Activated naive CD8-positive, alpha-beta T cell treated with anti-CD3 and anti-CD28 coated beads, Interleukin-2, amount 10 ng/mL, durations not matched to agents 7 days and 5 days (primary cell): Measurements from ENCODE around the gene CC2D1A. TPM values are rescaled to one million over a fixed set of nuclear protein-coding genes. Genes with fewer than 3 reads are reported as not detected.
A peak's percentile ranks its signal among the peaks of the same experiment; 100 is the strongest.

Experiments used
- ATAC-seq: fragments of 150-1000 bp; cut with Tn5 transposase; one replicate; pipeline ENCODE4 v1.10.0; 2021; ENCODE audit warnings: low read depth, moderate library complexity
- POLR2A ChIA-PET: fragments of 350-600 bp; sonication (Branson Sonifier 250); formaldehyde crosslinking; loops from one replicate; lab custom pipeline; 2021; ENCODE audit warnings: antibody characterized with exemption; lab: Charles Lee
- DNase-seq: peaks from one replicate; pipeline ENCODE4 v3.0.0; 2021
- H3K27ac Mint-ChIP-seq: one replicate; pipeline ENCODE4 v1.8.0; 2022; ENCODE audit warnings: mild to moderate bottlenecking, mixed read lengths
- H3K27me3 Mint-ChIP-seq: one replicate; pipeline ENCODE4 v1.8.0; 2022; ENCODE audit warnings: mild to moderate bottlenecking, moderate library complexity, mixed read lengths
- H3K36me3 Mint-ChIP-seq: one replicate; pipeline ENCODE4 v1.8.0; 2021; ENCODE audit warnings: mild to moderate bottlenecking, mixed read lengths
- H3K4me1 Mint-ChIP-seq: one replicate; pipeline ENCODE4 v1.8.0; 2021; ENCODE audit warnings: mixed read lengths
- H3K4me3 Mint-ChIP-seq: one replicate; pipeline ENCODE4 v1.8.0; 2022; ENCODE audit warnings: mild to moderate bottlenecking, moderate library complexity, mixed read lengths
- H3K9me3 Mint-ChIP-seq: one replicate; pipeline ENCODE4 v1.8.0; 2021; ENCODE audit warnings: mixed read lengths
- total RNA-seq, 2 experiments: library from RNA; stranded (reverse); gene quantifications; one replicate each; pipeline ENCODE4 v1.2.3, GENCODE V29; 2021

Gene CC2D1A
- total RNA-seq, 2 experiments from 2014 or later, result 34.7 to 34.8 TPM

DNA sequence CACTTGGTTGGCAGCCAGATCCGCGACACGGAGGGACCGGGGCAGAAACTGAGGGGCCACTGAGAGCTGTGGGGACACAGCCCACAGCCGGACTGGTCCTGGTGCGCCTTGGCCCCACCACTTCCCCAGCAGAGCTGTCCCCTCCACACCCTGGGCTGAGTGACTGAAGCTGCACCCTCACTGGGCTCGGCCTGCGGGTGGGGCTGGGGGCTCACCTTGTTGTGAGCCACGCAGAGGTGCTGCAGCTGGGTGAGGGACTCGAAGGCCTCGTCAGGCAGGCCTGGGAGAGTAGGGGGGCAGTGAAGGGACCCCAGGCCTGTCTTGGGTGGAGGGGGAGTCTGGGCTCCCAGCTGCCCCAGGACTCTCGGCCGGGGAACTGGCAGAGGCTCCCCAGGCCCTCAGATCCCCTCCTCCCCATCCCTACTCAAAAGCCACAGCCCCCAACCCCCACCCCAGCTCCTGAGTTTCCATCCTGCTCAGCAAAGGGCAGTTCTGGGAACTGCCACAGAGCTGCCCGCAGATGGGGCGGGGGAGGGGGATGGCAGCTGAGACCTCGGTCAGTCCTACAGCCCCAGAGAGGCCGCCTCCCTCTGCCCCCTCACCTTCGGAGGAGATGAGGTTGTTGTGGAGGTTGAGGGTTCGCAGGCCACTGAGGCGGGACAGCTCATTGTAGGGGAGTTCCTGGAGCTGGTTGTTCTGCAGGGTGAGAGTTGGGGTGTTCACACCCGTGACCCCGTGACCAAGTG is 29.9 kb downstream of the CC2D1A start:
- DNase-seq (no peak), ATAC-seq (no peak)
- Mint-ChIP-seq H3K4me1 (peaks cover 3% of the 10 kb centered on the region), H3K4me3 (no peak overlapping the region), H3K27me3 (peaks cover 11% of the 10 kb centered on the region), H3K36me3 (peaks cover 2% of the 10 kb centered on the region), H3K27ac (no peak overlapping the region), H3K9me3 (no peaks in the 10 kb centered on the region)
- POLR2A ChIA-PET, result interaction anchor here (0.6 kb wide), 1 partner anchor 54 kb away, joined by 4 read pairs; no protein-coding TSS in a partner anchor

DNA sequence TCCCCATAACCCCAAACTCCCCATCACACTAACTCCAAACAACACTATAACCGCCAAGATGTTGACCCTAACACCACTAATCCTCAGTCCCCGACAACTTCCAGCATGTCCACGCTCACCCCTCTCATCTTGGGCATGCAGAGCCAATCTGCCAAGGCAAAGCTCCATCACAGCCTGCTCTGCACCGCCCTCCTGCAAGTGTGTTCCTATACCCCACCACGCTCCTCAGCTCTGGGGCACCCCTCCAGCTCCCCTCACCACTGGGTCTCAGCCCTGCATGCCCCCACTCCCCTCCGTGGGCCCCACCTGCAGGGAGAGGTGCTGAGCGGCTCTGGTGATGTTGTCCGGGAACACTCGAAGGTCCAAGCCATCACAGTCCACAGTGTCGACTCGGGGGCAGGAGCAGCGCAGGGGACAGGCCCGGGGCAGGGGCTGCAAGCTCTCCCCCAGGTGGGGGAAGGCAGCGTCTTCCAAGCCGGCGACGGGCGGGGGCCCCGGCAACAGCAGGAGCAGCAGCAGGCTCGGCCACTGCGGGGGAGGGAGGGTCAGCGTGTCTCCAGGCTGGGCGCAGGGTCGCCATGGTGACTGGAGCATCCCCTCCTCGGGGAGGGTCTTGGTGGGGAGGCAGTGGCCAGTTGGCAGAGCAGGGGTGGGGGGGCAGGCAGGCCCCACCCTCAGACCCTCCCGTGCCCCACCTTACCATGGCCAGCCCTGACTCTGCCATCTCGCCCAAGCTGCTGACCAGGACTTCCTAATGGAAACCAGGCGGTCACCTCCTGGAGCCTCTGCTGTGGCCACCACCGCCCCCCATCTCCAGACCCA is 31.7 kb downstream of the CC2D1A start:
- Mint-ChIP-seq H3K36me3 (peaks cover 2% of the 10 kb centered on the region), H3K9me3 (no peaks in the 10 kb centered on the region), H3K27ac (no peak overlapping the region), H3K27me3 (peaks cover 11% of the 10 kb centered on the region), H3K4me1 (peaks cover 3% of the 10 kb centered on the region), H3K4me3 (no peak overlapping the region)
- POLR2A ChIA-PET, result interaction anchor here (0.8 kb wide), 1 partner anchor 69 kb away, joined by 3 read pairs; no protein-coding TSS in a partner anchor
- ATAC-seq (no peak), DNase-seq (no peak)

DNA sequence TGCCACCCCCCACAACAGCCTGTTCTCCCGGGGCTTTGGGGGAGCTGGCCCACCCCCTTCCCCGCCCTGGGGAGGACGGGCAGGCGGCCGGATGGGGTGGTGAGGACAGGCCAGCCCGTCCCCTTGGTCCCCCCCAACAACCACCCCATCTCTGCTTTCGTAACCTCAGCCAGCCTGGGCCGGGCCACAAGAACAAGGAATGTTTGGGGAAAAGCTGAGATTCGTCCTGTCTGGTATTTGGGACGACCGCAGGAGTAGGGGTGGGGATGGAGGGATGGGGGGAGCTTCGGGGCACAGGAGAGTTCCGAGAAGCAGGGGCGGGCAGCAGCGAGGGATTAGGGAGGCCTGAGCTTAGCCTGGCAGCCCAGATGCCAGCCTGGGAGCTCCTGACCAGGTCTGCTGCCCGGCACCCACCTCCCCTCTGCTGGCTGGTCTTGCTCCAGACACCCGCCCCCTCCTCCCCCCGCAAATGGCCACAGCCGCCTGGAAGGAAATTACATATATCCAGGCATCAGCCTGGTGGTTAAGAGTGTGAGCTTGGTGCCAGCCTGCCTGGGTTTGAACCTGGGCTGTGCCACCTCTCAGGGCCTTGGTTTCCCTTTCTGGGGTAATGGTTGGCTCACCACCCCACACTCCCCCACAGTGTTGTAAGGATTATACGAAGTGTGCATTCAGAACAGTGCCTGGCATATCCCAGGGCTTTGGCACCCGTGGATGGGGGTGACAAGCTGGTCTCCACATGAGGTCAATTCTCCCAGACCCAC is 32.5 kb downstream of the CC2D1A start, which contains the start of gene PODNL1:
Gene PODNL1, minus strand, starts transcription at position 117 of the 764 bp plus-strand sequence. CDS start 236 bp downstream, outside the sequence.
- no peak for ATAC-seq
- Mint-ChIP-seq H3K36me3 (peaks cover 2% of the 10 kb centered on the region), H3K27ac (no peak within 1 kb of the TSS), H3K4me1 (peaks cover 2% of the 10 kb centered on the region), H3K4me3 (no peak within 1 kb of the TSS), H3K9me3 (no peaks in the 10 kb centered on the region), H3K27me3 (peaks cover 11% of the 10 kb centered on the region)
- no peak for DNase-seq
- POLR2A ChIA-PET, result interaction anchor here (0.8 kb wide), 1 partner anchor 68 kb away, joined by 3 read pairs; no protein-coding TSS in a partner anchor

DNA sequence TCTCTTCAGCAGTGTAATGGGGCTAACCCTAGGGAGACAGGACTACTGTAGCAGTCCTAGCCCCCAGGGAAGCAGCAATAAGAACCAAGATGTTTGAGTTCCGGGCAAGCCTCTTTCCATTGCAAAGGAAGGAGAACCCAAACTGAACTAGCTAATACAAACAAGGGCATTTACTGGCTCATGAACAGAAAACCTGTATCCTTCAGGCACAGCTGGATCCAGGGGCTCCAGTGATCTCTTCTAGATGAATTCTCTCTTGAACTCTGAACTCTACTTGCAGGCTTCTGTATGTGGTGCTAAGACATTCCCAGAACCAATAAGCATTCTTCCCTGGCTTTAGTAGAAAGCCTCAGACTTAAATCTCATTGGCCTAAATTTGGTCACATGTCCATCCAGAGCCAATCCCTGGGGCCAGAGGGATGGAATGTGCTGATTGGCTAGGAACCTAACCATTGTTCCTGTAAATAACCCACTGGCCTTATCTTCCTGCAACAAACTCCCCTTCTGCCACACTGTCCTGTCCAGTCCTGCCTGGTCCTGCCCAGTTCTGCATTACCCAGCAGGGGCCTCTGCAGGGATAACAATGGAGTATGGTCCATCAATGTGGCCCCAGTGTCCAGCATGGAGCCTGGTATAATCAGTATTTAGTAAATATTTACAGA is 36.2 kb downstream of the CC2D1A start:
- Mint-ChIP-seq H3K27me3 (peaks cover 11% of the 10 kb centered on the region), H3K27ac (no peak overlapping the region), H3K4me1 (no peaks in the 10 kb centered on the region), H3K9me3 (no peaks in the 10 kb centered on the region), H3K36me3 (peaks cover 2% of the 10 kb centered on the region), H3K4me3 (no peak overlapping the region)
- POLR2A ChIA-PET, result no interaction called here
- DNase-seq (no peak), ATAC-seq (peak; percentile 30)

DNA sequence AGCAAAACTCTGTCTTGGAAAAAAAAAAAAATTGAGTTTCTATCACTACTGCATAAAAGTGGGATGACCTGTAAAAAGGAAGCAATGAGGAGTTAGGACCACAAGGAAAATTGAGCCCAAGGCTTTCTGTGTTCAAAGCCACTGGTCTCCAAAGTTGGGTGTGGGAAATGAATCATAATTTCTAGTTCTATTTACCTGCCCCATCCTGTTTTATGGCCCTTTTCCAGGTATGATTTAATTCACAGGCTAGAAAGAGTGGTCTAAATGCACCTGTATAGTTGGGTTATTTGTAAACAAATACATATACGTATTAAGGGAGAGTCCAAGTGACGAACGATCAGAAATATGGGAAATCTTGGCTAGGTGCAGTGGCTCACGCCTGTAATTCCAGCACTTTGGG is 40.4 kb downstream of the CC2D1A start:
- Mint-ChIP-seq H3K27me3 (no peaks in the 10 kb centered on the region), H3K36me3 (no peaks in the 10 kb centered on the region), H3K4me3 (no peak overlapping the region), H3K27ac (no peak overlapping the region), H3K4me1 (no peaks in the 10 kb centered on the region), H3K9me3 (no peaks in the 10 kb centered on the region)
- no peak for ATAC-seq
- POLR2A ChIA-PET, result no interaction called here
- DNase-seq, result no peak

DNA sequence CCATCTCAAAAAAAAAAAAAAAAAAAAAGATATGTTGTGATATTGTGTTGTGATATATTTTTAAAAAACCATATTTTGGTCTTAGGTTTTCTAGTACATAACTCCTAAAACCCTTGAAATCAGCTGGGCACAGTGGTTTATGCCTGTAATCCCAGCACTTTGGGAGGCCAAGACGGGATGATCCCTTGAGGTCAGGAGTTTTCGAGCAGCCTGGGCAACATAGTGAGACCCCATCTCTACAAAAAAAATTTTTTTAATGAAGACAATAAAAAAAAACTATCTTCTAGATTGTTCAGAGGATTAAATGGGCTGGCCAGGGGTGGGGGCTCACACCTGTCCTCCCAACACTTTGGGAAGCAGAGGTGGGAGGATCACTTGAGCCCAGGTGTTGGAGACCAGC is 45.0 kb downstream of the CC2D1A start:
- Mint-ChIP-seq H3K4me1 (peaks cover 12% of the 10 kb centered on the region), H3K27me3 (no peaks in the 10 kb centered on the region), H3K4me3 (no peak overlapping the region), H3K9me3 (no peaks in the 10 kb centered on the region), H3K27ac (no peak overlapping the region), H3K36me3 (peaks cover 2% of the 10 kb centered on the region)
- ATAC-seq (no peak), DNase-seq (no peak)
- POLR2A ChIA-PET, result interaction anchor here (0.8 to 2.6 kb wide), 5 partner anchors 10 to 80 kb away, joined by 3 to 30 read pairs (median 7); partner anchors contain the start of genes BRME1, CC2D1A, IL27RA and RFX1

DNA sequence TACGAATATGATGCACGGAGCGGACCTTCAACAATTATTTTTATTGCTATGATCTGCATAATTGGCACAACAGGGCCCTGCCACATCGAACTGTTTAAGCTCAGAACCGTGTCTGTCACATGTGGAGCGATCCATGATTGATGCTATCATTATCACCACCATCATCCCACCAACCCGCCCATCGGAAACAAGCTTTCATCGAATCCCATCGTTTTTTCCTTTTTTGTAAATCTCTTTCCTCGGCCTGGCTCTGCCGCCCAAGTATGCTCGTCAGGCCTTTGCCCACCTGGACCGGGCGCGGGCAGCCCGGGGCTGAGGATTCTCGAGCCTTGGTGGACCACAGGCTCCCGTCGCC is 45.8 kb downstream of the CC2D1A start:
- Mint-ChIP-seq H3K4me3 (peak overlapping the region; percentile 99), H3K27ac (peak overlapping the region; percentile 93), H3K9me3 (no peaks in the 10 kb centered on the region), H3K36me3 (peaks cover 2% of the 10 kb centered on the region), H3K27me3 (no peaks in the 10 kb centered on the region), H3K4me1 (peaks cover 12% of the 10 kb centered on the region)
- DNase-seq (no peak), ATAC-seq (peak; percentile 7)
- POLR2A ChIA-PET, result interaction anchor here (0.6 to 3.1 kb wide), 14 partner anchors 10 to 122 kb away, joined by 3 to 30 read pairs (median 5); partner anchors contain the start of genes BRME1, CC2D1A, IL27RA and RFX1

DNA sequence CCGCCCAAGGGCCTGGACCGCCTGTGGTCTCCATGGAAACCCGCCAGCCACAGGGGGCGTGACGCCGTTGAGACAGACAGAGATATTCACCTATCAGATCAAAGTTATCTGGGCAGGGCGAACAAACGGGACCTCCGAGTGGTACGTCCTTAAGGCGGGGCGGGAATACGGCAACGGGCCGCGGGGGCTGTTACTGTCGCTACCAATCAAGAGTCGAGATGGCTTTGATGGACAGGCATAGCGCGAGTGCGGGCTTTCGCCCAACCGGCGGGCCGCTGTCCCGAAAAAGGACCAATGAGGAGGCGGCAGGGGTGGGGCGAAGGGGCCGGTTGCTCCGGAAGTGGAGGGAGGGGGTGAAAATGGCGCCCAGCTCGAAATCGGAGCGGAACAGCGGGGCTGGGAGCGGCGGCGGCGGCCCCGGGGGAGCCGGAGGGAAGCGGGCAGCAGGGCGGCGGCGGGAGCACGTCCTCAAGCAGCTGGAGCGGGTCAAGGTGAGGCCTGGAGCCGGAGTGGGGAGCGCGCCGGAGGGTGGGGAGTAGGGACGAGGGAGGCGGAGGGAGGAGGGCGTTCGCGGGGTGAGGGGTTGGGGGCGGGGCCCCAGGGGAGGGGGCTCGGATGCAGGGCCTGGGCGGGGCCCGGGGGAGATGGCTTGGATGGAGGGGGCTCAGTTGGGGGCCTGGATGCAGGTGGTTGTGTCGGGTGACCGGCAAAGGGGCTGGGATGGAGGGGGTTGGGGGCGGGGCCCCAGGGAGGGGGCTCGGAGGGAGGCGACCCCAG is 46.3 kb downstream of the CC2D1A start, which contains the start of gene DCAF15:
Gene DCAF15, plus strand, starts transcription at position 356 of the 777 bp plus-strand sequence. Its CDS starts 4 bp downstream, at position 360.
- no peaks in the 10 kb centered on the region for H3K9me3 Mint-ChIP-seq
- peak; percentile 99 for ATAC-seq
- DNase-seq, result peak; percentile 95
- H3K4me3 Mint-ChIP-seq, result peak within 1 kb of the TSS; percentile 99
- H3K4me1 Mint-ChIP-seq, result peaks cover 14% of the 10 kb centered on the region
- peaks cover 4% of the 10 kb centered on the region for H3K36me3 Mint-ChIP-seq
- peak within 1 kb of the TSS; percentile 93 for H3K27ac Mint-ChIP-seq
- POLR2A ChIA-PET, result interaction anchor here (0.6 to 3.1 kb wide), 23 partner anchors 10 to 121 kb away, joined by 3 to 30 read pairs (median 4); partner anchors contain the start of genes BRME1, CC2D1A, IL27RA and MISP3
- H3K27me3 Mint-ChIP-seq, result no peaks in the 10 kb centered on the region

DNA sequence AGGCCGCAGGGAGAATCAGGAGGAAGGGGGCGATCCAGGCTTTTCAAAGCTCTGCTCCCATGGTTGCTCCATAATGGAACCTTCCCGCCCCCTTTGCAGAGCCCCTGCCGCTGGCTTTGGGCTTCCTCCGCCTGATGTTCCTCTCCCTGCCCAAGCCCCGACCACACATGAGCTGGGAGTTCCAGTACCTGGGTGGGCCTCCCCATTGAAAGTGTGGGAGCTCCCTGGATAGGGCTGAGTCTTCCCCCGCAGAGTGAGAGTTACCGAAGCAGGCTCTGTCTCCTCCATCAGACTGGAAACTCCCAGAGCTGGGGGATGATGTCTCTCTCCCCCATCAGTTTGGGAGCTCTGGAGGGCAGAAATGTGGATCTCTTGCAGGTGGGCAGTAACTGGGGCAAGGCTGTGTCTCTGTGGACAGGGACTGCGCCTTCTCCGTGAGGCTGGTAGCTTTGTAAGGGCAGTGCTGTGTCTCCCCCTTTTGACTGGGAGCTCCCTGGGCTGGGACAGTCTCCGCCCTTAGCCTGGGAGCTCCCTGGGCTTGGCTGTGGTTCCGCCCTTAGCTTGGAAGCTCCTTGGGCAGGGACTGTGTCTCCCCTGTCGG is 47.0 kb downstream of the CC2D1A start:
- ATAC-seq (no peak), DNase-seq (no peak)
- Mint-ChIP-seq H3K27ac (peak overlapping the region; percentile 80), H3K9me3 (no peaks in the 10 kb centered on the region), H3K4me1 (peaks cover 14% of the 10 kb centered on the region), H3K36me3 (peaks cover 4% of the 10 kb centered on the region), H3K27me3 (no peaks in the 10 kb centered on the region), H3K4me3 (peak overlapping the region; percentile 99)
- POLR2A ChIA-PET, result interaction anchor here (0.5 to 3.1 kb wide), 20 partner anchors 9 to 179 kb away, joined by 3 to 30 read pairs (median 4); partner anchors contain the start of genes BRME1, CC2D1A, IL27RA and MISP3

DNA sequence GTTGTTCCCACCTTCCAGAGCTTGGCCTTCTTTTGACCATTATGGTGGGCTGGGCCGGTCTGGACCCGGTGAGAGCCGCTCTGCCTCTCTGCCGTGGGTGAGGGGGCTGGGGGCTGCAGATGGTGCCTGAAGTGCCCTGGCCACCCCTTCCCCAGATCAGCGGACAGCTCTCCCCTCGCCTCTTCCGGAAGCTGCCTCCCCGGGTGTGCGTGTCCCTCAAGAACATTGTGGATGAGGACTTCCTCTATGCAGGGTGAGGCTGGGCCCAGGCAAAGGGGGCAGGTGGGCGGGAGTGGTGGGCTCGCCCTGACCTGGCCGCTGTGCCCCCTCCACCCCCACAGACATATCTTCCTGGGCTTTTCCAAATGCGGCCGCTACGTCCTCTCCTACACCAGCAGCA is 48.2 kb downstream of the CC2D1A start:
- no peaks in the 10 kb centered on the region for H3K27me3 Mint-ChIP-seq
- ATAC-seq, result no peak
- H3K27ac Mint-ChIP-seq, result no peak overlapping the region
- H3K4me3 Mint-ChIP-seq, result peak overlapping the region; percentile 99
- H3K9me3 Mint-ChIP-seq, result no peaks in the 10 kb centered on the region
- DNase-seq, result no peak
- peaks cover 14% of the 10 kb centered on the region for H3K4me1 Mint-ChIP-seq
- POLR2A ChIA-PET, result interaction anchor here (0.7 to 3.1 kb wide), 3 partner anchors 24 to 1138 kb away, joined by 3 to 23 read pairs (median 7); no protein-coding TSS in a partner anchor
- H3K36me3 Mint-ChIP-seq, result peaks cover 4% of the 10 kb centered on the region

DNA sequence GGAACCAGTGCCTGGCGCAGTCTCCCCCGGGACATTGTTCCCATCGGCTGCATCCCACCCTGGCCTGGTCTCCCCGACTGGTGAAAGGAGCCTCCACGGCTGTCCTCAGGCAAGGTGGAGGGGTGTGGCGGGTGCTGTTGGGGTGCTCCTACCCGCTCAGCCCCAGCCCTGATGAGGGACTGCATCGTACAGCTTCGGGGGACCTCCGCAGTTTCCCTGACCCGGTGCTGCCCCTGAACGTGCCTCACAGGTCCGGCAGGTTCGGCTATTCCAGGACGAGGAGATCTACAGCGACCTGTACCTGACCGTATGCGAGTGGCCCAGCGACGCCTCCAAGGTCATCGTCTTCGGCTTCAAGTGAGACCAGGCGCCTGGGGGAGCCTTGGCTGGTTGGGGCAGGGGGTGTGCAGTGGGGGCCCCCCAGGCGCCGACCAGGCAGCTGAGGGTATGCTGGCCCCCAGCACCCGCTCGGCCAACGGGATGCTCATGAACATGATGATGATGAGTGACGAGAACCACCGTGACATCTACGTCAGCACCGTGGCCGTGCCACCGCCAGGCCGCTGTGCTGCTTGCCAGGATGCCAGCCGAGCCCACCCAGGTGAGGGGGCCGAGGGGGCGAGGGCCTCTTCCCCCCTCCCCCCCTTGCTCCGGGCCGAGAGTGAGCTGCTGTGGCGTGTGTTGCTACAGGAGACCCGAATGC is 49.8 kb downstream of the CC2D1A start:
- Mint-ChIP-seq H3K9me3 (no peaks in the 10 kb centered on the region), H3K27me3 (no peaks in the 10 kb centered on the region), H3K36me3 (peaks cover 4% of the 10 kb centered on the region), H3K27ac (no peak overlapping the region), H3K4me1 (peaks cover 14% of the 10 kb centered on the region), H3K4me3 (no peak overlapping the region)
- DNase-seq, result no peak
- no peak for ATAC-seq
- POLR2A ChIA-PET, result interaction anchor here (0.8 to 1.3 kb wide), 3 partner anchors 49 to 76 kb away, joined by 3 to 5 read pairs (median 5); partner anchors contain the start of genes IL27RA and RFX1
